GM18520 (cell line): ENCODE measurements around the gene CKAP2L.
"Not testable (repeated sequence)": the region's sequence is repeated elsewhere in the genome, so short reads cannot be mapped to it uniquely, and the experiment has no call there.

Experiments
- ATAC-seq: cut with Tn5 transposase; IDR thresholded peaks from one replicate; pipeline ENCODE4 v1.9.1; 2021; ENCODE audit not compliant: unreplicated experiment

CKAP2L gene

DNA sequence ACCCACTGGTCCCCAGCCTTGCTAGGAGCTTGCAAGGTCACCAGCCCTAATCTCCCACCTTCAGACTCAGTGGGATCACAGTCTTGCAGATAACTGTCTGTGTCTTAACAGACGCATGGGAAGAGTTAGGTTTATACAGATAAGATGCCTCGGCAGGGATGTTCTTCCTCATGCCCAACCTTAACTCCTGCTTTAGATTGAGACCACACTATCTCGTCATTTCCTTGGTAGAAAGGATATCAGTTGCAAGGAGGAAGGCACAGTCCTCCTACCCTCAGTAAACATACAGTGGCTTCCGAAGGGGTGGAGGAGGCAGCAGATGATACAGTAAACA lies 36.4 kb downstream of the CKAP2L start:
- ATAC-seq: no peak

DNA sequence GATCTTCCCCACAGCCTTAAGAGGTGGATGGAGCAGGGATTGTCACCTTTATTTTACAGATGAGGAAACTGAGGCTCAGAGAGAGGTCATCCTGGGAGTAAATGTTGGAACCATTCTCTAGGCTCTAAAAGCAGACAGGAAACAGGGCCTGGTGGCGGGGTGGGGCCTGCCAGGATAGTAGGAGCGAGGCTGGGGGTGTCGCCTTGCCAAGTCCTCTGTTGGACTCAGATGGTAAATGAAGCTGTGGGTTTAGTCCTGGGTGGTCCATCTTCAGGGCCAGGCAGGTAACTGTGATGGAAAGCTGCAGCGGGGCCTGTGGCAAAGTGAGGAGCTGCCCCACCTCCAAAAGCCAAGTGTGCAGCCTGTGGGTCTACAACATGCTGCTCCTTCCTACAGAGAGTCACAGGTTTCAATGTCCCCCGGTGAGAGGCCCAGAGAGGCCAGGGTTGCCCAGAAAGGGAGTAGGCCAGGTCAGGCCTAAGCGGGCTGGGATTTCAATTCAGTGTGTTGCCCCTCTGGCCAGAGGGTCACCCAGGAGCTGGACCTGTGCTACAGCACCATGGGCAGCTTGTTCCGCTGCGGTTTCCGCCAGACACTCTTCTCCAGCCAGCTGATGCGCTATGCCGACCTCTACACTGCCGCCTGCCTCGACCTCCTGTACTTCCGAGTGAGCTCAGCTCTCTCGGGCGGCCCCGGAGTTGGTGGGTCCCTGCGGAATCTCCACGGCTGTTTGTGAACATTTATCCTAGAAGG lies 37.0 kb downstream of the CKAP2L start:
- ATAC-seq: no peak

DNA sequence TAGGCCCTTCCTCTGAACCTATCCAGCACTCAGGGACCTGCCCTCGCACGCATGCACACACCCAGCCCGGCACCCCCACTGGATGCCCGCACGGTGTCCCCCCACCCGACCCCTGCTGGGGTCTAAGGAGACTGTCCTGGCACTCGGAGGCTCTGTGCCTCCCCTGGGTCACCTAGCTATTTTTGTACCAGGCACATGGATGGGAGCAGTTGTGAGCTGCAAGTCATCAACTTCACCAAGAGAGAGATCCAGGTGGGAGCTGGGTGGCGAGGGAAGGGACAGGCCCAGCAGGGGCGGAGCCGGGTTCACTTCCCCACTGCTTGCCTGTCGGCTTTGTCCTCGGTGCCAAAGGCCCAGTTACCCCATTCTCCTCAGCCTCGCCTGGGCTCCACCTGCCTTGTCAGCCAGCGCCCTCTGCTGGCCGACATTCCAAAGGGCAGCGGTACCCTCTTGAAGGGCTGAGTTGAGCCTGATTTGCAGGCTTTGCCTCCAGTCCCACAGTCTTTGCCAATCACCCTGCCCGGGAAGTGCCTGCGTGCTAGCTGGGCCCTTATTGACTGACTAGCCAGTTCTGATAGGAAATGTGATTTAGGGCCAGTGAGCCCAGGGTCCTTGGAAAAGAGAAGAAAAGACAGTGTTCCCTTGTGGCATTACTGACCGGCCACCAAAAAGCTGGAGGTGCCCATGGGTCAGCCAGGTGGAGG lies 37.8 kb downstream of the CKAP2L start:
- ATAC-seq: peak; percentile 53

DNA sequence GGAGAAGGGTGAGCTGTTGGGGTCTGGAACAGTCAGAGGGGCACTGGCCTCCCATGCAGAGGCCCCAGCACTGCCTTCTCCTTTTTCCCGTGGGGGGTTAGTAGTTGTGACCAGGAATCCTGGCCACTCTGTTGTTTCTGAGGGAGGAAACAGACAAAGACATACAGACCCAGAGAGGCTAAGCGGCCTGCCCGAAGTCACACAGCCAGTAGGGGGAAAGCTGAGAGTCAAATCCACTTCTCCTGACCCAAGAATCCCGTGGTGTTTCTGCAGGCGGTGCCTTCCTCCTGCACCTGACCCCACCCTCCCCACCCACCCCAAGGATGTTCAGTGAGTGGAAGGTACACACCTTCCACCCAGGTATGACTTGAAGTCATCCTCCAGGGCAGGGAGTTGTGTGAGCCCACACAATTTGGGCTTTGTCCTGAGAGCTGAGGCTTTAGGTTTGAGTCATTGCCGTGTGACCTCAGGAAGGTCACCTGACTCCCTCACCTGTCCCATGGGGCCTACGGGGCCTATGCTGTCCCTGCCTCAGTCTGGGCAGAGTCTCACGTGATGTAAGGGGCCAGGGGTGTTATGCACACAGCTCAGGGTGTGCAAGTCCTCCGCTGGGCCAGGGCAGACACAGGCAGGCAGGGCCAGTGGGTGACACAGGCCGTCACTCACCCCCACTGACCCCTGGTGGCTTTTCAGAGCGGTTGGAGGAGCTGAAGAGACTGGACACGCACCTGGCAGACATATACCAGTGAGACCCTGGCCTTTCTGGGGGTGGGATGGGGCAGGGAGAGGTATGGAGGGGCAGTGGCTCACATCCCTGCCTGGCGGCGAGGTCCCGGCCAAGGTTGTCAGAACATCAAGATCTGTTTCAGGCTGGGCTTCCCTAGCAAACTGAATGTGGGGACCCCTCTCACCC lies 38.6 kb downstream of the CKAP2L start:
- no peak for ATAC-seq

DNA sequence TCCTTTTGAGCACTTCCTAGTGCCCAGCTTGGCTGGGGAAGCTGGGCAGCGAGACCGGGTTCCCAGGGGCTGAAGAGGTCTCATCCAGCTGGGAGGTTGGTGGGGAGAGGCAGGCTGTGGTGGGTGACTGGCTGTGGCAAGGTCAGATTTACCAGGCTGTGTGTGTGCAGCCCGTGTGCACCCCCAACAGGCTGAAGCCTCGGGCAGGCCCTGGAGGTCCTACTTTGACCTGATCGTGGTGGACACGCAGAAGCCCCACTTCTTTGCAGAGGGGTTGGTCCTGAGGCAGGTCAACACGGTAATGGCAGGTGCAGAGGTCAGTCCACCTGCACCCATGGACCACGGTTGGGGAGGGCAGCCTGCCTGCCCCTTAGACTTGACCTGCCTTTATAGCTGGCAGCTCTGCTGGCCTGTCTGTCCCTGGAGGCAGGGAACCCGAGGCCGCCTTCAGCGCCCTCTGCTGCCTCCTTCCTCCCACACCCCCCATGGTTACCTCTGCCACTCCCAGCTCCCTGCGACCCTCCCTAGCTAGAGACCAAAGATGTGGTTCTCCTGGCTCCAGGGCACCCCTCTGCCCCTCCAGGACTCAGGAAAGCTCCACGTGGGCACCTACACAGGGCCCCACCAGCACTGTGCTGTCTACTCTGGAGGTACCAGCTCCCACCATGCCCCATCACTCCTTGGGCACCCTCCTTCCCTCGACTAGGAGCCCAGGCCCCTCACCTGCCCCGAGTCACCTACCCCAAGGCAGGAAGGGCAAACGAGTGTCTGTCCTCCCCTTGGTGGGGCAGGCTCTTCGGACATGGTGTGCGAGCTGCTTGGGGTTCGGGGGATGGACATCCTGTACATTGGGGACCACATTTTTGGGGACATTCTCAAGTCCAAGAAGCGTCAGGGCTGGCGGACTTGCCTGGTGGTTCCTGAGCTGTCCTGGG lies 39.6 kb downstream of the CKAP2L start:
- no peak for ATAC-seq

DNA sequence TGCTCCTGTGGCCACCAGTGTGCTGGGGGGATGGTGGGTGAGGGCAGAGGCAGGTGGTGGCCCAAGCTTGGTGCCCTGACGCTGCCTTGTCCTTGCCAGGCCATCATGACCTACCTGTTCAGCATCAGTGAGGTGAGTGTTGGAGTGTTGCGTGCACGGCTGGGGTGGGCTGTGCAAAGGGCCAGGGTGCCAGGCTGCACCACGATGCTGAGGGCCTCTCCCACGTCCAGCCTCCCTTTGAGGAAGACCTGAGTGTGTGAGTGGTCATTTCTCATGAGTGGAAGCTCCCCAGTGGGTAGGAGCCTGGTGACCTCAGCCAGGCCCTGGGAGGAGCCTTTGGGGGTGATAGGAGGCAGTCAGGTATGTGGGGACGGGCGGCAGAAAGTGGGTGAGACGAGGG lies 40.4 kb downstream of the CKAP2L start:
- ATAC-seq: no peak

DNA sequence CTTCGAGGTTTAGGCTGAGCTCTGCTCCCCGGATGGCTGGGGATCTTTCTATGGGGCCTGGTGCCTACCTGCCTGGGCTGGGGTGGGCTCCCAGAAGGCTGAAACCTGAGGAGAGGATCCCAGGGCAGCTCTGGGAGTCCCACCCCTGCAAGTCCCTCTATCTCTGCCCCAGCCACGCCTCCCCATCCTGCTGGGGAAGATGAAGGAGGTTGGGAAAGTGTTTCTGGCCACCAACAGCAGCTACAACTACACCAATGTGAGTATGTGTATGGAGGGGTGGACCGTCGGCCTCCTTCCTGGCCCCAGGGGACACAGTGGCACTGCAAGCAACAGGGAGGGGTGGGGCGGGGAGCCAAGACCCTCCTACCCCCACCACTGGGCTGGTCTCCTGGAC lies 40.9 kb downstream of the CKAP2L start:
- ATAC-seq: no peak

DNA sequence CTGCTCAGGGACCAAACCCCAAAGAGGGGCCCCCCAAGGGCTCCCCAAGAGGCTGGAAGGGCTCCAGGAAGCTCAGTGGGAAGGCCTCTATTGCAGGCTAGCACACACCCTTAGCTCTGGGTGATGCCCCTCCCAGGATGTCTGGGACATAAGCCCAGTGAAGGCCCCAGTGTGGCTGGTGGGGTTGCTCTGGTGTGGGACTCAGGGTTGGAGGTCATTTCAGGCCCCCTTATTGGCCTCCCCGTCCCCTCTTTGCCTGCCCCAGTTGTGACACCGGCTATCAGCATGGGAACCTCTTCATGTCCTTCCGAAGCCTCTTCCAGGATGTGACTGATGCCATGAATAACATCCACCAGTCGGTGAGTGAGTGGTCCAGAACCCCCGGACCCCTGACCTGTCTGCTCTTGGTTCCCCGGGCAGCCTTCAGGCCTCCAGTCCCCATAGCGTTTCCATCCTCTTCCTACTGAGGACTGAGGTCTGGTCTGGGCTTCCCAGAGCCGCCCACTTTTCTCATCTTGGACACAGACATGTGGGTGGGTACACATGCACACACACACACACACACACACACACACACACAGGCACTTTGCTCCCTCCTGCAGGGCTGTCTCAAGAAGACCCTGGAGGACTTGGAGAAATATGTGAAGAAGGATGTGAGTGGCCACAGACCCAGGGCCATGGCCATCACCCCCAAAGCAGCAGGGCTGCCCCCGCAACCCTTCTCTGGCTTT lies 41.4 kb downstream of the CKAP2L start:
- no peak for ATAC-seq

DNA sequence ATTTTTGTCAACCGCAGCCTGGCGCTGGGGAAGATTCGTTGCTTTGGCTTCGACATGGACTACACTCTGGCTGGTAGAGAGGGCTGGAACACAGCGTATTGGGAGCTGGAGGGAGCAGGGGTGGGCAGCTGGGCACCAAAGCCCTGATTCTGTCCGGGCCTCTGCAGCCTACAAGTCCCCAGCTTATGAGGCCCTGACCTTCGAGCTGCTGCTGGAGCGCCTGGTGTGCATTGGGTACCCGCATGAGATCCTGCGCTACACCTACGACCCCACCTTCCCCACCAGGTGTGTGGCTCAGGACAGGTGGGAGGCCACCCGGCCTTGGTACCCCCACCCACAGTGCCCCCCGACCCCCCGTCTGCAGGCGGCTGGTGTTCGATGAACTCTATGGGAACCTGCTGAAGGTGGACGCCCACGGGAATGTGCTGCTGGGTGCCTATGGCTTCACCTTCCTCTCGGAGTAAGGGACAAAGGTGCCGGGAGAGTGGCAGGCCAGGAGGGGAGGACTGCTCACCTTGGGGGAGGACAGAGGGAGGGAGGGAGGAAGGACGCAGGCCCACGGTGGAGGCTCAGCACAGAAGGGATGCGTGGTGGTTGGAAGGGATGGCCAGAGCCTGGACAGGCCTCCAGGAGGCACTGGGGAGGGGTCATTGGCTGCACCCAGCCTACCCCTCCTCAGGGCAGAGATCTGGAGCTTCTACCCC lies 42.4 kb downstream of the CKAP2L start:
- ATAC-seq: no peak

DNA sequence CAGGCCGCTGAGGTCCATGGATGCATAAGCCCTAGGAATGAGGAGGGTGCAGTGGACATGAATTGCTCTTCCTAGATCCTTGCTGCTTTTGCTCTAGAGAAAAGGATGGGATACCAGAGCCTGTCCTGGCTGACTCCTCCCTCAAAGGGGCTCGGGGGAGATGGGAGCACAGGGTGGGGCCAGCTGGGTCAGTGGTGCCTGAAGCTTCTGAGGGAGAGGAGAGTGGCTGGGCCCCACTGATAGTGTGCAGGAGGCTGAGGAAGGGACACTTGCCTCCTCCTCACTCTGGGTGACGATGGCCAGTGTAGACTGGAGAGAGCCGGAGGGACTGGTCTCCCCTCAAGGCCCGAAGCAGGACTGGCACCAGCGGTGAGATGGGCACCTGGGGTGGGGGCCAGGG lies 43.6 kb downstream of the CKAP2L start, which contains the start of gene NT5DC4:
Gene NT5DC4, plus strand, starts transcription at position 236 of the 400 bp plus-strand sequence. Its CDS starts 60 bp downstream, at position 296.
- no peak for ATAC-seq

DNA sequence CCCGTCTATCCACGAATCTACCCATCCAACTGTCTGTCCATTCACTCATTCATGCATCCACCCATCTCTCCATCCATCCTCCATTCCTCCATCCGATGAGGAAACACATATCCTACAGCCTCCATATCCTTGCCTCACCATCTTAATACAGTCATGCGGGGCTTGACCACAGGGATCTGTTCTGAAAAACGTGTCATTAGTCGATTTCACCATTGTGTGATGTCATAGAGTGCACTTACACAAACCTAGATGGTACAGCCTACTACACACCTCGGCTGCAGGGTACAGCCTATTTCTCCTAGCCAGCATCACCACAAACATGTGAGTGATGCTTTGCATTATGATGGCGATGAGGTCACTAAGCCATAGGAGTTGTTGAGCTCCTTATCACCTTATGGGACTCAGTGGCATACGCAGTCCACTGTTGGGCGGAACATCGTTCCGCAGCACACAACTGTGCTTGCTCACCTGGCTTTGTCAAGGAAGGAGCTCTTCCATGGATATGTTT lies 45.5 kb downstream of the CKAP2L start:
- ATAC-seq: no peak

DNA sequence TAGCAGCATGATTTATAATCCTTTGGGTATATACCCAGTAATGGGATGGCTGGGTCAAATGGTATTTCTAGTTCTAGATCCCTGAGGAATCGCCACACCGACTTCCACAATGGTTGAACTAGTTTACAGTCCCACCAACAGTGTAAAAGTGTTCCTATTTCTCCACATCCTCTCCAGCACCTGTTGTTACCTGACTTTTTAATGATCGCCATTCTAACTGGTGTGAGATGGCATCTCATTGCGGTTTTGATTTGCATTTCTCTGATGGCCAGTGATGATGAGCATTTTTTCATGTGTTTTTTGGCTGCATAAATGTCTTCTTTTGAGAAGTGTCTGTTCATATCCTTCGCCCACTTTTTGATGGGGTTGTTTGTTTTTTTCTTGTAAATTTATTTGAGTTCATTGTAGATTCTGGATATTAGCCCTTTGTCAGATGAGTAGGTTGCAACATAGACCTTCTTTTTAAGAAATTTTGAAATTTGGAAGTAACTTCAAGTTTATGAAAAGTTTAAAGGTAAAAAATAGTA lies 47.5 kb downstream of the CKAP2L start:
- not testable (repeated sequence) for ATAC-seq

DNA sequence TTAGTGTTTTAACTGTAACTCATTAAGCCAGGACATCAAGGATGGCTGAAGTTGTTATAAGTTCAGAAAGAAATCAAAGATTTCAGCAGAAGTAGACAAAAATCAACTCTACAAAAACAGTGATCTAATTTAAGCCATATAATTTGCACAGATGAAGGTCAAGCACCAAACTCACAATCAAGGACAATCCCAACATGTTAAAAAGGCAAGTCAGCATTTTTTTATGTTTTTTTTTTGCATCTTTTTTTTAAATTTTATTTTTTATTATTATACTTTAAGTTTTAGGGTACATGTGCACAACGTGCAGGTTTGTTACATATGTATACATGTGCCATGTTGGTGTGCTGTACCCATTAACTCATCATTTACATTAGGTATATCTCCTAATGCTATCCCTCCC lies 48.3 kb downstream of the CKAP2L start:
- ATAC-seq: not testable (repeated sequence)

DNA sequence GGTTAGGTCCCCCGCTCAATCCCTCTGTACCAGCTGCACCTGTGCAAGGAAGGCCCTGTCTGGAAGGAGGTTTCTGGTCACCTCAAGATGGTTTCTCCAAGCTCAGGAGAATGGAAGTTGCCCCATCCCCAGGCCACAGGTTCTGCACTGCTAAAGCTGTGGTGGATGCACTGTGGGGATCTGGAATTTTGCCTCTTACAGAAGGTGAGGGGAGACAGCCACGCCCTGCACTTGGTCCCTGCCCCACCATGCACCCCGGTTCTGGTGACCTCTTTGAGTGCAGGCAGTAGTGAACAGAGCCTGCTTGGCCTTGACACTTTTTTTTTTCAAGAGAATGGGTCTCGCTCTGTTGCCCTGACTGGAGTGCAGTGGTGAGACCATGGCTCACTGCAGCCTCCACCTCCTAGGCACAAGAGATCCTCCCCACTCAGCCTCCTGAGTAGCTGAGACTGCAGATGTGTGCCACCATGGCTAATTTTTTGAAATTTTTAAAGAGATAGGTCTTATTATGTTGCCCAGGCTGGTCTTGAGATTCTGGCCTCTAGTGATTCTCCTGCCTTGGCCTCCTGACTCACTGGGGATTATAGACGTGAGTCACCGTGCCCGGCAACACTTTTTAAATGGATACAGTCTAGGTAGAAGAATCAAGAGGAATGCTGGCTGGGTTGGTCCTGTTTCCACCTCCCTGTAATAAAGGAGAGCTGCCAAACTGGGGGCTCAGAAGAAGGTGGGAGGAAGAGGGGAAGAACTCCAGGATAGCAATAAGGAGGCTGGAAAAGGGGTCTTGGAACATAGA lies 49.4 kb downstream of the CKAP2L start:
- ATAC-seq: no peak

DNA sequence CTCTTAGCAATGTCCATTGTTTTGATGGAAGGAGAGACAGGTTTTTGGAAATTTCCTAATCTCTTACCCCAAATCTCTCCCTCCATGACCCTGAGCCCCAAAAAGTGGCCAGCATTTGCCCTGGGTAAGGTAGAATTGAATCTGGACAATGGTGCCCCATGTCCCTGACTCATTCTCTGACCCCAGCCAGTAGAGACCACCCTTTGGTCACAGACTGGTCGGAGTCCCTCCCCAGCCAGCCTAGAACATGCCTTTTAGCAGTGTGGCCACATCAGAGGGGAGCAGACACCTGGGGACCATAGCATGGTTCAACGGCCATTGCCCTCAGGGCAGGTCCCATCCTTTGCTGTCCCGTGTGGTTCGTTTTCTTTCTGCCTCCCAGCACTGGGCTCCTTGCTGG lies 50.1 kb downstream of the CKAP2L start:
- ATAC-seq: no peak

DNA sequence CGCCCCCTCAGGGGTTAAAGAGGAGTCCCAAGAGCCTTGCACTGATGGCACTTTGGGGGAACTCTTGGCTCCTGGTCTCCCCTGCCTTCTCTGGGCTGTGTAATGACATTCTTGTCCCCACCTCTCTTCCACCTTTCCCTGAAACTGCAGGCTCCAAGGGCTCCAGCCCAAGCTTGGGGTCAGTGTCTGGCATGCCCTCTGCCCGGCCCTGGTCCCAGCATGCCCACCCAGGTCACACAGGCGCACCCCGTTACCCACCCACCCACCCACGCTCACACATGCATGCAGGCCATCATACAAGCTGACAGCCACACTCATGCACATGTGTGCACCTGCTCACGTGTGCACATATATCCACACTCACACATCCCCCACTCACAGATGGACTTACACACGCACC lies 50.5 kb downstream of the CKAP2L start:
- ATAC-seq: no peak

DNA sequence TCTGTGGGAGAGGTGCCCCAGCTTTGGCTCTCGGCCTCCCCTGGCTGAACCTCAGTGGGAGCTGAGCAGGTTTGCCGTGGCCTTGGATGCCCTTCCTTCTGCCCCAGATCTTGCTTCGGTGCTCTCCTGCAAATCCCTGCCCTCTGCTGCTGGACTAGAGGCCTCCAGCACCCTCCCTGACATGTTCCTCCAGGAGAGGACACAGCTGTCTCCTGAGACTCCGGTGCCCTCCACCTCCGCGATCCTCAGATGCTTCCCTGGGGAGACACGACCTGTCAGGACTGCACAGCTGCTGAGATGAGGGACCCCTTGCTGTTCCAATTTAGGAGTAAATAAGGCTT lies 50.9 kb downstream of the CKAP2L start:
- no peak for ATAC-seq

DNA sequence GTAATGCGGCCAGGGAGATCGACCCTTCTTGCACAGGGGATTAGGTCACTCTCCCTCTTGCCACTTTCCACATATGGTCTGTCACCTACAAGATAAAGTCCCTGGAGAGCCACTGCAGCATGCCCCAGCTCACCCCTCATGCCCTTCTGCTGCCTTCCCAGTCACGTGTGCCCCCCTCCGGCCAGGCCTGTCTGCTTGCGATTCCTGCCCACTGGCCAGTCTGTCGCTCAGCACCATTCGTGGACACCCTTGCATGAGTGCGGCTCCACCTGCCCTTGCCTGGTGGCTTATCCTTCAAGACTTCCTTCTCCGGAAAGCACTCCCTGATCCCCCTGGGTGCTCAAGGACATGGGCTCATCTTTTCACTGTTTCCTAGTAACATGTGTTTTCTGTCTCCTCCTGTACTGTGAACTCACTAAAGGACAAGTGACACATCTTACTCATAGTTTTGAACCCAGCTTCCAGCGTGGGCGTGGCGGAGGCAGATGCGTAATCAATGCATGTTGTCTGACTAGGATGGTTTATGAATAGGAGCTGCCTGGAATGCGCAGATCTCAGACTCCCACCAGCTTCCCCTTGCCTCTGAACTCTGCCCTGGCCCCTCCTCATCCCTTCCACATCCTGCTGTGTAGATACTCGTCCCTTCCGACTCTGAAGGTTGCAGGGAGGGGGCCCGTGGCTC lies 51.4 kb downstream of the CKAP2L start:
- ATAC-seq: no peak
